Cardiac fibroblast (primary cell): Measurements from ENCODE around the gene METTL4.

Source experiments
- DNase-seq, 2 donors: peaks; one replicate each; pipeline versions ENCODE4 v3.0.0 to v3.0.0-alpha.2; 2010; ENCODE audit warnings: low read depth in 2 of 2
- H3K4me3 ChIP-seq, 2 donors: replicated peaks in 1 of 2; 1 replicate in 1 of 2; 2 replicates in 1 of 2; pipeline ENCODE4 v1.5.1; 2011; ENCODE audit warnings: low read depth in 2 of 2, low read length in 2 of 2, mild to moderate bottlenecking in 2 of 2, moderate library complexity in 1 of 2
- TF ChIP-seq, protein P1 (sequence below): IDR thresholded peaks from one replicate; pipeline ENCODE4 v1.5.1; 2011; ENCODE audit warnings: low read depth, mild to moderate bottlenecking, low read length, inconsistent platforms

METTL4 gene, protein sequence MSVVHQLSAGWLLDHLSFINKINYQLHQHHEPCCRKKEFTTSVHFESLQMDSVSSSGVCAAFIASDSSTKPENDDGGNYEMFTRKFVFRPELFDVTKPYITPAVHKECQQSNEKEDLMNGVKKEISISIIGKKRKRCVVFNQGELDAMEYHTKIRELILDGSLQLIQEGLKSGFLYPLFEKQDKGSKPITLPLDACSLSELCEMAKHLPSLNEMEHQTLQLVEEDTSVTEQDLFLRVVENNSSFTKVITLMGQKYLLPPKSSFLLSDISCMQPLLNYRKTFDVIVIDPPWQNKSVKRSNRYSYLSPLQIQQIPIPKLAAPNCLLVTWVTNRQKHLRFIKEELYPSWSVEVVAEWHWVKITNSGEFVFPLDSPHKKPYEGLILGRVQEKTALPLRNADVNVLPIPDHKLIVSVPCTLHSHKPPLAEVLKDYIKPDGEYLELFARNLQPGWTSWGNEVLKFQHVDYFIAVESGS

DNA sequence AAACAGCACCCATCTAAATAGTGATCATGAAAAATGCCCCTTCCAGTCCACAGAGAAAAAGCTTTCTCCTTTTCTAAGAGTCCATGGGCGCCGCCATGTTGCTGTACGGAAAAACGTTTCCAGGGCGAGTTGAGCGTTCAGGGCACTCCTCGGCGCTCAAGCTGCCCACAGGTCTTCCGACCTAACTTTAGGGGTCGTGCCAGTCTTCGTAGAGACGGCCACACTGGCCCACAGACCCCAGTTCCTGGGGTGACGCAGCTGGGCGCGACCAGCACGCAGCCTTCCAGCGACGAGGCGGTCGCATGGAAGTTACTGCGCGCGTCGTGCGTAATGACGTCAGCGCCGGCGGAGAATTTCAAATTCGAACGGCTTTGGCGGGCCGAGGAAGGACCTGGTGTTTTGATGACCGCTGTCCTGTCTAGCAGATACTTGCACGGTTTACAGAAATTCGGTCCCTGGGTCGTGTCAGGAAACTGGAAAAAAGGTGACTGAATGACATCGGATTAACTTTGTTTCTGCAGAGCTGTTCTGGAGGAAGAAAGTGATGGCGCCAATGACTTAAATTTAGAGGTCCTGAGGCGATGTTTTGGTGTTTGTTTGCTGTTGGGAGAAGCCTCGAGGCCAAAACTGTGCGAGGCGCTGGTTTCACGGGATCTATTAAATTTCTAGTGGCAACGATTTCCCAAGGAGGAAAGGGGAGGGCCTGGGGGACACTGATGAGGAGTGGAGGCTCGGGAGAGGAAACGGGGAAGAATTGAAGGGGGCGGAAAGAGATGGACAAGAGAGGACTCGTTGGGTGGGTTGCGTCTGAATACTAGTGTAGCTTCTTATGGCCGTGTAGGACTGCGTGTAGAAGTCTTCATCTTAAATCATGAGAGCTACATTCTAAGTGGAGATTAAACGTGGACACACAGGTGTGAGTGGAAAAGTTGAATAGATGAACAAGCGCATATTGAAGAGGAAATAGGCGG is at the start of gene METTL4, which contains the start of gene NDC80:
METTL4 (minus strand) TSS at position 306 of the 971 bp plus-strand sequence. CDS start 4,289 bp downstream, outside the sequence.
NDC80 (plus strand) TSS at position 358 of the 971 bp plus-strand sequence. CDS start 1,429 bp downstream, outside the sequence.
- TF ChIP-seq, protein P1, sequence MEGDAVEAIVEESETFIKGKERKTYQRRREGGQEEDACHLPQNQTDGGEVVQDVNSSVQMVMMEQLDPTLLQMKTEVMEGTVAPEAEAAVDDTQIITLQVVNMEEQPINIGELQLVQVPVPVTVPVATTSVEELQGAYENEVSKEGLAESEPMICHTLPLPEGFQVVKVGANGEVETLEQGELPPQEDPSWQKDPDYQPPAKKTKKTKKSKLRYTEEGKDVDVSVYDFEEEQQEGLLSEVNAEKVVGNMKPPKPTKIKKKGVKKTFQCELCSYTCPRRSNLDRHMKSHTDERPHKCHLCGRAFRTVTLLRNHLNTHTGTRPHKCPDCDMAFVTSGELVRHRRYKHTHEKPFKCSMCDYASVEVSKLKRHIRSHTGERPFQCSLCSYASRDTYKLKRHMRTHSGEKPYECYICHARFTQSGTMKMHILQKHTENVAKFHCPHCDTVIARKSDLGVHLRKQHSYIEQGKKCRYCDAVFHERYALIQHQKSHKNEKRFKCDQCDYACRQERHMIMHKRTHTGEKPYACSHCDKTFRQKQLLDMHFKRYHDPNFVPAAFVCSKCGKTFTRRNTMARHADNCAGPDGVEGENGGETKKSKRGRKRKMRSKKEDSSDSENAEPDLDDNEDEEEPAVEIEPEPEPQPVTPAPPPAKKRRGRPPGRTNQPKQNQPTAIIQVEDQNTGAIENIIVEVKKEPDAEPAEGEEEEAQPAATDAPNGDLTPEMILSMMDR = no peak
- DNase-seq = peak; percentile 92 to 94
- peak within 1 kb of the TSS; percentile 76 to 83 for H3K4me3 ChIP-seq

DNA sequence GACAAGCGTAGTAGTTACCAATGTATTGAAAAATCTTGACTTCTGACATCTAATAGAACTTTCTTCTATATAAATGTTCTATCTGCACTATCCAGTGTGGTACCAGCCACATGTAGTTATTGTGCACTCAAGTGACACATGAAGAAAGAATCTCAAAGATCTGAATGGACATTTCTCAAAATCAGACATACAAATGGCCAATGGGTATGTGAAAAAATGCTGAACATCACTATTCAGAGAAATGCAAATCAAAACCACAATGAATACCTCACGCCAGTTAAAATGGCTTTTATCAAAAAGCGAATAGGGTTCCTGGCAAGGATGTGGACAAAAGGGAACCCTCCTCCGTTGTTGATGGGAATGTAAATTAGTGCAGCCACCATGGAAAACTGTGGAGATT is 46.7 kb upstream of the METTL4 start:
- TF ChIP-seq, protein P1 = no peak
- H3K4me3 ChIP-seq = no peak overlapping the region
- DNase-seq = peak in 1 of 2 donors; percentile 27

DNA sequence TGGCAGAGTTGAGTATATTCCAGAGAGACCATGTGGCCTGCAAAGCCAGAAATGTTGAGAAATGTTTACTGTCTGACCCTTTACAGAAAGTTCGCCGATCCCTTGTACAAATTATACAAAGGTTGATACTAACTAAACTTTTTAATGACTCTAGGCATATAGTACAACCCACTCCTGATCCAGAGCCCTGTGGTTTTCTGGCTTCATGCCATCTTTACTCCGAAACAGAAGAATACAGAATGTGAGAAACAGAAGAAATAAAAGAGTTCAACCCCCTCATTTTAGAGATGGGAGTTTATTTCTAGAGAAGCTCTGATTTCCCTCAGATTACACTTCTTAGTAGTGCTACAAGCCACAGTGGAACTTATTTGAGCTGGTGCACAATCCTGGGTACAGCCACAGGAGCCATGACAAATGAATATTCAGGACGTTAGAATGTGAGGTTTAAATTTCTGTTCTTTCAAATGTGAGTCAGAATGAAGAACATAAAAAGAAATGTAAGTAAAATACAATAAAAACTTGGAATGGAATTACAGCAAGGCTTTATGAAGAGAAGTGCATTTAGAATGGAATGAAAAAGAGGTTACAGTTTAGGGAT is 46.2 kb upstream of the METTL4 start:
- H3K4me3 ChIP-seq = no peak overlapping the region
- TF ChIP-seq, protein P1 = no peak
- DNase-seq = no peak

DNA sequence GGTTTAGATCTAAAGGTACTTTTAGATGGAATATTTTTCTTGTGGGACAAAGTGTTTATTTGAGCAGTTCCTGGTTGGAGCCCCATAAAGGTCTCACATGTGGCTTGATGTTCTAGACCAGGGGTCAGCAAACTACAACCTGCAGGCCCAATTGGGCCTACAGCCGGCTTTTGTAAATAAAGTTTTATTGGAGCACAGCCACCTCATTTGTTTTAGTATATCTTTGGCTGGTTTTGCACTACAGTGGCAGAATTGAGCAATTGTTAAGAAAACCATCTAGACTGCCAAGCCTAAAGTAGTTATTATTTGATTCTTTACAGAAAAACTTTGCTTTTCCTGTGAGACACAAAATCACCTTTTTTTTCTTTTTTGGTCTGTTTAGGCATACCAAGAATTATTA is 41.7 kb upstream of the METTL4 start:
- no peak for DNase-seq
- H3K4me3 ChIP-seq = no peak overlapping the region
- TF ChIP-seq, protein P1 = no peak

DNA sequence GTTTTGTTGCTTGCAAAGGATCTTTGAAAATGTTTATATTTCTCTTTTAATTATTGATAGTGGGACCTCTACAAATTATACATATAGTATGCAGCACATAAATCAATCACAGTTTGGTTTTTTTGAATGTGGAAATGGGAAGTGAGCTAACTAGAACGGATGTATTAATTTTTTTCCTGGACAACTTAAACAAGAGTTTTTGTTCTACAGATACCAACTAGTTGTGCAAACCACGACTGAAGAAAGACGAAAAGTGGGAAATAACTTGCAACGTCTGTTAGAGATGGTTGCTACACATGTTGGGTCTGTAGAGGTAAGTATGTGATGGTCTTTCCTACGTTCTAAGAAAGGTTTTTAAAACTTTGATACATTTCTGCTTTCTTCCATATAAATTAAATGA is 39.2 kb upstream of the METTL4 start:
- H3K4me3 ChIP-seq = no peak overlapping the region
- TF ChIP-seq, protein P1 = no peak
- DNase-seq = no peak

DNA sequence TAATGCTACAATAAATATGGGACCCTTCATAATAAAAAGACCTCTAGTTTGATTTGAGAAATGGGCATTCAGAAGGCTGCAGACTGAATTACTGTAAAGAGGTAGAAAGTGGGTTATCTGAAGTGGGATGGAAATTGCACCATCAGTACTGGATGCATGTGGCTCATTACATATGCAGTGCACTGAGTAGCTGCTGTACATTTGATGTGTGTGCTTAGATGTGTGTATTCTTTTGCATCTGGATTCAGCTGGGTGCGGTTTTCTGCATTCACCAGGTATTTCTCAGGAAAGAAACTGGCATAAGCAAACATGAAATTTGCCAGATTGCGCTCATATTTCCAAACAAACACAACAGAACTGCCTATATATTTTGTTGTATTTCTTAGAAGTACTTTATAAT is 38.3 kb upstream of the METTL4 start:
- no peak overlapping the region for H3K4me3 ChIP-seq
- DNase-seq = no peak
- TF ChIP-seq, protein P1 = no peak
